ENCODE results near the gene LMOD1.

Gene LMOD1

DNA sequence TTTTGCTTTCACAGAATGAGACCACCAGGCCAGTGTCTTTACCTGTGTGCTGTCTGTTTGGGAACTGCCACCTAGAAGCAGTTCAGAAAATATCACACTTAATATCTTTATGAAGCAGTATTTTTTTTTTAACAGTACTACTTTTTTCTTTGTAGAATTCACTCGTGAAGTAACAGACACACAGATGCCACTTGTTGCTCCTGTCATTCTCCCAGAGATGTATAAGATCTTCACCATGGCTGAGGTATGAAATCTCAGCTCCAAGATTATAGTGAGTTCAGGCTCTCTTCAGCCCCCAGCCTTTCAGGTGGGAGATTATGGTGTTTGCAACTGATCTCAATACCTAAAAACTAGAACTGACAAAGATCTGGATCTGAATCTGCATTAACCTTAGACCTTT, 94.4 kb downstream of the LMOD1 start:
- no peak for DNase-seq

GRCh38 chr1:201850053-201850397, 96.3 kb downstream of the LMOD1 start:
- no peak for DNase-seq

DNA sequence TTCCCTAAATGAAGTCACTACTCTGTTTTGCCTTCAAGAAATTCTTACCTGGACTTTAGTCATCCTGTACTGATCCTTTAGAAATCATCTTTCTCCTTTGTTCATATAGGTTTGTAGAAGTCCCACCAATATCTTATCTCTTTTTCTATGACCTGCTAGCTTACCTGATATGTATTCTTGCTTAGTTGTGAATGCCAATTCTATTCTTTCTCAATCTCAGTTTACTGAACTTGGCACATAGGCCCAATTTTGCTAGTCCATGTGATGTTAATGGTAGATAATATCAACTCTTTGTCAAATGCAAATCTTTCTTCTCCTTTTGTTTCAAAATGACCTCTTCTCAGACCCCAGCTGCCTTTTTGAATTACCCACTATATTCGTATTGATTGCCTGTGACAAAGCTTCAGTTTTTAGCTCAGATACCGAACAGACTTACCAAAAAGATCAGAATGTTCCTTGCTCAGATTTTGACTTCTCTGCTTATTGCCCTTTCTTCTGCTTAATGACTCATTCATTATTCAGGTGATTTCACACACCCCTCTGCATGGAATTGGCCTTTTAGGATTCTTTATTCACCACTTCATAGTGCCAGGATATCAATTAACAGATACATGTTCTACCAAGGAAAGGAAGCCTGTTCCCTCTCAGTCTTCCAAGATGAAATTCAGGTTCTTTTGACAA, 96.8 kb downstream of the LMOD1 start:
- no peak for DNase-seq

DNA sequence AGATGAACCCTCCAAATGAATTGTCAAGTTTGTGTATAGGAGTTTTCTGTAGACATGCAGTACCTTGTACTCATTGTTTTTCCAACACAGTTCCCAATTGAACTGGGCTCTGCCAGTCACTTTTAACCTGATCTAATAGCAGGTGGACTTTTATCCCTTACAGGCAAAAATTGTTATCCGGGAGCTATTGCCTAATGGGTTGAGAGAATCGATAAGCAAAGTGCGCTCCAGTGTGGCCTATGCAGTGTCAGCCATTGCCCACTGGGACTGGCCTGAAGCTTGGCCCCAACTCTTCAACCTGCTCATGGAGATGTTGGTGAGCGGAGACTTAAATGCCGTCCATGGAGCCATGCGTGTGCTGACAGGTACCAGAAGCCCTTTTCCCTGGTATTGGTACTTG, 98.1 kb downstream of the LMOD1 start:
- no peak for DNase-seq

DNA sequence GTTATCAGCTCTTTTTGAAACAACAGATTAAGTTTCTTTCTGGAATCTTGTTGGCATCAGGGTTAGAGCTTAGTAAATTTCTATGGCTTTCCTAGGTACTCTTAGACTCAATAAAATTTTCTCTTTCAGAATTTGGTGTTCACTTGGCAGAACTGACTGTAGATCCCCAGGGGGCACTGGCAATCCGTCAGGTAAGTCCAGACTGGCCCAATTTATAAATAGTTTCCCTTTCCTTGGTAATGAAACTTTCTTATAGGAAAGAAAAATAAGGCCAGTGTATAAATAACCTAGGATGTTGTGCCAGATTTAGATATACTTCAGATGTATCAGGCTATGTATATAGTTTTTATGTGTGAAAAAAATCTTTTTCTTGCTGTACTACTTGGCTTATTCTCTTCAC, 99.2 kb downstream of the LMOD1 start:
- no peak for DNase-seq
